GM21367 (cell line): ENCODE results near the gene FLNC.

Experiments
- ATAC-seq: cut with Tn5 transposase; IDR thresholded peaks from one replicate; pipeline ENCODE4 v1.9.1; 2021; ENCODE audit not compliant: unreplicated experiment

Gene FLNC

GRCh38 chr7:128875523-128875948 lies 45.3 kb downstream of the FLNC start:
- ATAC-seq, result no peak

DNA sequence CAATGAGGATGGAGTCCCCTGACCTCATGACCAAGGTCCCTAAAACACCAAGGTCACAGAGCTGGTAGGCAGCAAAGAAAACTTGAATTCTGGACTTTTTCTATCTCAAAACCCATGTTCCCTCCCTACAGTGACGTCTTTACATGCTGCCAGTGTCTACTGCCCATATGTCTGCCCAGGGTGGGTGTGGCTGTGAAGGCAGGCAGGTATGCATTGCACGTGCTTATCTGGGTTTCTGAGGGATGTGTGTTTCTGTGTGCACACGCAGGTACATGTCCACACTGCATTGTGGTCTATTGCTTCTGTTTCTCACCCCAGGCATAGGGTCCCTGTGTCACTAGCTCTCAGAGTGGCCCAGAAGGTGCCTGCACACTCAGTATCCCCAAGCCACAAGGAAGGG lies 45.9 kb downstream of the FLNC start:
- ATAC-seq, result no peak

GRCh38 chr7:128876586-128876977 lies 46.4 kb downstream of the FLNC start:
- no peak for ATAC-seq

- no peak for ATAC-seq
These were observed 47.0 kb downstream of the FLNC start for GRCh38 chr7:128876978-128877755.

DNA sequence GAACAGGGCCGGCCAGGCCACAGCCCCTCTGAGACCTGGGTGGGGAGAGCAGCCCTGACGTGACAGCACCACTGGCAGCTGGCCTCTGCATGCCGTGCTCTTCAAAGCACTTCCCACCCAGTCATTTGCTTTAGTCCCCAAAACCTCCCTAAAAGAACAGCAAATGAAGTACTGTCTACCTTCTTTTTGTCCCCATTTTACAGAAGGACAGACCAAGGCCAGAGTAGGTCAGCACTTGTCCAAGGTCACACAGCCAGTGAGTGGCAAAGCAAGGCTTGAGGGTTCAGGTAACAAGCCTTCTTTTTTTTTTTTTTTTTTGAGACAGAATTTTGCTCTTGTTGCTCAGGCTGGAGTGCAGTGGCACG lies 47.5 kb downstream of the FLNC start:
- ATAC-seq, result no peak

GRCh38 chr7:128878226-128879105 lies 48.3 kb downstream of the FLNC start:
- no peak for ATAC-seq

- no peak for ATAC-seq
These were observed 49.3 kb downstream of the FLNC start for GRCh38 chr7:128879461-128879938.

DNA sequence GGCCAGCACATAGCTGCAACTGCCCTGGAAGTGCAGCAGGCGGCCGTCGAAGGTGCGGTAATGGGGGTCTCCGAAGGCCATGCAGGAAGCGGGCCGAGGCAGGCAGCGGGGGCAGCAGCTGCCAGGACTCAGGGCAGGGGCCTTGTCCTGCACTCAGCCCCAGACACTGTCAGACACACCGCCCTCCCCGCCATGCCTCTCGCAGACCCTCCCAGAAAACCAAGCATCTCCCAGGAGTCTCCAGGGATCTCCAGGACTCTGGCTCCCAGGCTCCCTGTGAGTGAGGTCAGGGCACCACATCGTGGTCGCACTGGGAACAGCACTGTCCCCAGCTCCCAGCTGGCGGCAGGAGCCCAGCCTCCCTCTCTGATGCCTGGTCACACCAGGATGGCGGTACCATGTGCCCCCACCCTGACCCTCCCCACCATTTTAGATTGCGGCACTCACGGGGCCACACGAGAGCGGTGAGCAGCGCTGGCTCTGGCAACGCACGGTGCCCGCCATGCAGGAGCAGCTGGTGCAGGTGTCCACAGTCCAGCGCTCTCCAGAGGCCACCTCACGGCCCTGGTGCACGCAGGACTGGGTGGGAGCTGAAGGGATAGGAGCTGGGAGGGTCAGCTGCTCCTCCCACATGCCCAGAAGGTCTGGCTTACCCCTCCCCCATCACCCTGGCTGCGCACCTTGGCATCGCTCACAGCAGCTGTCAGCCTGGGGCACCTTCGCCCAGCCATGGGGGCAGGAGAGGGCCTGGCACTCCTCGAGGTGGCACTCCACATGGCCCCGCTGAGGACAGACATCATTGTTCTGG lies 49.9 kb downstream of the FLNC start:
- ATAC-seq, result no peak

- no peak for ATAC-seq
These were observed 50.7 kb downstream of the FLNC start for GRCh38 chr7:128880791-128881457.

DNA sequence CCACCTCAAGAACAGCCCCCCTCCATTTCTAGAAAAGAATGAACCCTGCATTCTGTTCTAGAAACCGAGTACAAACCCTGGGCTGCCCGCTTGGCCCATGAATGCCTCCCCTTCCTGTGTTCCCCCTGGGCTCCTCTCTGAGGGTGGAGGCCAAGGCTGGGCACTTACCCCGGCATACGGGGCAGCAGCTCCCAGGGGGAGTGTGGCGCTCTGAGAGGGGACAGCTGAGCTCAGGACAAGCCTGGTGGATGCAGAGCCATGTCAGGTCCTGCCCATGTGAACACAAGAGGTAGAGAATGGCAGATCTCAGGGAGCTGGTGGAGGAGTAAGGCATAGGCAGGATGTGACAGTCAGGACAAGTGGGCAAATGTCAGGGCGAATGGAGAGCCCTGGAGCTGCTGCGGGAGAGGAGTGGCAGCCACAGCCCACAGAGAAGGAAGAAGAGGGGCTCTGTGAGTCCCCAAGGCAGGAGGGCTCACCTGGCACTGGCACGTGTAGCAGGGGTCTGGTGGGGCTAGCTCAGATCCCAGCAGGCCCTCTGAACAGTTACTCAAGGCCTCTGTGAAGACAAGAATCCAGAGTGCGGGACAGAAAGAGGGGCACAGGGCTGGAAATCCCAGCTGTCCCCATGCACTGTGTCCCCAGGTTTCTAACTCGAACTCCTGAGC lies 51.4 kb downstream of the FLNC start:
- no peak for ATAC-seq

DNA sequence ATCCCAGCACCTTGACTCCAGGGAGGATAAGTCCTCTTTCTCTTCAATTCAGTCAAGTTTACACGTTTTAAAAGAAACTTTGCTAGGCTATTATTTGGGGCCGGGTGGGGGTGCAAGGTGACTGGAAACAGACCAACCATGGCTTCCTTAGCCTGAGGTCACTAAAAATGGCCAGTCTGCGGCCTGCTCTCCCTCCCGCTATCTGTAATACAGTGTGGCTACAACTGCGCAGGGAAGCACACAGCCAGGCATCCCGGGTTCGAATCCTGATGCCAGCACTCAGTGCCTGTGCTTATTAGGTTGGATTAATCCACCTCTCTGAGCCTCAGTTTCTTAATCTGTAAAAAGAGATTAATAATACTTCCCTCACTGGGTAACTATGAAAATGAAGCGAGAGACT lies 51.9 kb downstream of the FLNC start:
- ATAC-seq, result no peak

DNA sequence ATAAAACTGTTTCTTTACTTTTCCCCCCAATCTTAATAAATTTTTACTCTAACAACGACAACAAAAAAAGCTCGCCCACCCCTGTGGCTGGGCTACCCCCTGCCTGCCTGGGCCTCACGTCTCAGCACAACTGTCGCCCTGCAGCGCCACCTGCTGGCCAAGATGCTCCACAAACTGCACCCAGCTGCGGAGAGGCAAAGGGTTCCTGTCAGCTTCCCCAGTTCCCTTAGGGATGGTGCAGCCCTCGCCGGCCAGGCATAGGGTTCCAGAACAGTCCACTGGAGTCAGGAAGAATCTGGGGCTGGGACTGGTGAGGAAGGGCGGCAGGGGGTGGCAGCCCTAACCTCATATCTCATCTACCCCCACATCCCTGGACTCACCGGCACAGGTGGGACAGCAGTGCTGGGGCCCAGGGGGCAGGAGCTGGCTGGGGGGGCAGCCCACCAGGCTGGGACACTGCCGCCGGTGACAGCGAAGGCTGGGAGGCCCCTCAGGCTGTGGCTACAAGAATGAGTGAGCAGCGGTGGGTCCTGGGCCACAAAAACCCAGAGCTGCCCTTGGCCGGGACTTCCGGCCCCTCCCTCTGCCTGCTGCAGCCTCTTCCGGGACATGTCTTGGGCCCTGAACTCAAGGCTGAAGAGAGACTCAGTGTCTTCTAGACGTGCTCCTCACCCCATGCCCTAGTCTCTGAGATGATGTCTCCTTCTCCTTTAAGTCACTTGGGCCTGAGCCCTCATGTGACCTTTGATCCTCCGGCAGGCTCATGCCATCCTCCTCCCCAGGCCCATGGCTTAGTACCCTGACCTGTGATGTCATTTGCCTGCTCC lies 53.6 kb downstream of the FLNC start:
- ATAC-seq, result no peak

GRCh38 chr7:128884561-128885369 lies 54.6 kb downstream of the FLNC start:
- no peak for ATAC-seq

- ATAC-seq, result no peak
These were observed 55.4 kb downstream of the FLNC start for GRCh38 chr7:128885370-128886187.

DNA sequence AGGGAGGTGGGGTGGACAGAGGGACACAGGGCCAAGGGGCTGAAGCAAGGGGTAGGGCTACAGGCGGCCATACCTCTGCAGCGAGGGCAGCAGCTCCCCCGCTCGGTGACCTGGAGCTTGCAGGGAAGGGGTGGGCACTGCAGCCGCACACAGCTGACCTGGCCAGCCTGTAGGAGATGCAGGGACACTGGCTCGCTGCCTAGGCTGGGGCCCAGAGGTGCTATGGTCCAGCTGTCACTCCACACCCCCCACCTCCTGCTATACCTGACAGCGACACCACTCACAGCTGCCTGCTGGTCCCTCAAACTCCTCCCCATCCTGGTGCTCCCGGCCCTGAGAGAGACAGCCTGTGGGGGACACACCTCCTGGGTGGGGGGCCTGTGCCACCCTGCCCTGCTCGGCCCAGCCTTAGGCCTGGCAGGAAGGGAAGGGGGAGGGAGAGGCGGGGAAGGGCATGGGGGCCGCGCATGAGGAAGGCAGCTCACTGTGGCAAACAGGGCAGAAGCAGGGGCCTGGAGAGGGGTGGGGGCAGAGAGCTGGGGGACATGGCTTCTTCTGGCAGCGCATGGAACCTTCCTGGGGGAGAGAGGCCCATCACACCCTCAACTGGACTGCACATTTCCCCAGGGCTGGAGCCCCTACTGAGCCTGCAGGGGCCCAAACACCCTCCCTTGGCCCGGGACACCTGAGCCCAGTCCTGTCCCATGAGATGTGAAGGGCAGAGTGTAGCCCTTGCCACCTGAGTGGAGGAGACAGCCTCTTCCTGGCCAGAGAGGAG lies 56.4 kb downstream of the FLNC start:
- ATAC-seq, result no peak

- ATAC-seq, result no peak
These were observed 57.2 kb downstream of the FLNC start for GRCh38 chr7:128887169-128888038.
